HG02763 (cell line): Measurements from ENCODE around the gene ZSWIM8.
"Not testable (repeated sequence)": the region's sequence is repeated elsewhere in the genome, so short reads cannot be mapped to it uniquely, and the experiment has no call there.

Experiments
- ATAC-seq: cut with Tn5 transposase; IDR thresholded peaks from one replicate; pipeline ENCODE4 v1.9.1; 2021; ENCODE audit warnings: mild to moderate bottlenecking, moderate library complexity; ENCODE audit not compliant: unreplicated experiment

ZSWIM8 gene

GRCh38 chr10:73785211-73785720 lies at the start of gene ZSWIM8:
TSS of gene ZSWIM8 (plus strand) at chr10:73785606. CDS start at chr10:73785879, 273 bp downstream.
- ATAC-seq, result peak; percentile 73

- ATAC-seq, result not testable (repeated sequence)
Observed at GRCh38 chr10:73740501-73741254, 44.7 kb upstream of the ZSWIM8 start.

GRCh38 chr10:73742454-73742734 lies 43.0 kb upstream of the ZSWIM8 start:
- no peak for ATAC-seq

- ATAC-seq, result no peak
Observed at GRCh38 chr10:73743327-73743904, 42.0 kb upstream of the ZSWIM8 start.

GRCh38 chr10:73743905-73744663 lies 41.3 kb upstream of the ZSWIM8 start, which contains the start of gene SEC24C:
TSS of gene SEC24C (plus strand) at chr10:73744372. CDS start at chr10:73746833, 2,461 bp downstream.
- peak; percentile 90 for ATAC-seq

- peak; percentile 13 for ATAC-seq
Observed at GRCh38 chr10:73744664-73744975, 40.8 kb upstream of the ZSWIM8 start.

GRCh38 chr10:73746721-73747120 lies 38.7 kb upstream of the ZSWIM8 start:
- ATAC-seq, result no peak

GRCh38 chr10:73750819-73751218 lies 34.6 kb upstream of the ZSWIM8 start:
- no peak for ATAC-seq

GRCh38 chr10:73756183-73756582 lies 29.2 kb upstream of the ZSWIM8 start:
- ATAC-seq, result no peak

- ATAC-seq, result no peak
Observed at GRCh38 chr10:73758704-73759511, 26.5 kb upstream of the ZSWIM8 start.

GRCh38 chr10:73759512-73760115 lies 25.8 kb upstream of the ZSWIM8 start:
- no peak for ATAC-seq

- ATAC-seq, result no peak
Observed at GRCh38 chr10:73761781-73762180, 23.6 kb upstream of the ZSWIM8 start.

- no peak for ATAC-seq
Observed at GRCh38 chr10:73762915-73763314, 22.5 kb upstream of the ZSWIM8 start.

- no peak for ATAC-seq
Observed at GRCh38 chr10:73763343-73763742, 22.1 kb upstream of the ZSWIM8 start.

- no peak for ATAC-seq
Observed at GRCh38 chr10:73765066-73765465, 20.3 kb upstream of the ZSWIM8 start.

GRCh38 chr10:73768881-73769280 lies 16.5 kb upstream of the ZSWIM8 start:
- ATAC-seq, result no peak

GRCh38 chr10:73769396-73769795 lies 16.0 kb upstream of the ZSWIM8 start:
- ATAC-seq, result no peak

- peak; percentile 42 for ATAC-seq
Observed at GRCh38 chr10:73771722-73772280, 13.6 kb upstream of the ZSWIM8 start.

GRCh38 chr10:73772281-73773151 lies 12.9 kb upstream of the ZSWIM8 start:
- peak; percentile 63 for ATAC-seq
